Sigmoid colon (tissue), 4 donors: ENCODE measurements around the gene NIN.

Source experiments
- EP300 ChIP-seq, 4 donors: sonication (generic); formaldehyde crosslinking; IDR thresholded peaks; one replicate each; pipeline ENCODE4 v1.6.1; 2017; ENCODE audit warnings: antibody characterized with exemption in 4 of 4
- POLR2A ChIP-seq, 2 donors: fragments of 450-650 bp; IDR thresholded peaks; one replicate each; pipeline ENCODE4 v1.6.1; 2016; ENCODE audit warnings: antibody characterized with exemption in 2 of 2, mild to moderate bottlenecking in 2 of 2, moderate library complexity in 2 of 2
- POLR2AphosphoS5 ChIP-seq, 4 donors: sonication (generic); formaldehyde crosslinking; IDR thresholded peaks; one replicate each; pipeline ENCODE4 v1.6.1; 2017; ENCODE audit warnings: antibody characterized with exemption in 4 of 4
- TF ChIP-seq, protein P1 (sequence below), 4 experiments: fragments of 450-650 bp in 3 of 4; fragments of 200-600 bp in 1 of 4; IDR thresholded peaks; one replicate each; pipeline ENCODE4 v1.5.1; 2016 to 2019; ENCODE audit warnings: antibody characterized with exemption in 4 of 4, mild to moderate bottlenecking in 3 of 4, moderate library complexity in 2 of 4

DNA sequence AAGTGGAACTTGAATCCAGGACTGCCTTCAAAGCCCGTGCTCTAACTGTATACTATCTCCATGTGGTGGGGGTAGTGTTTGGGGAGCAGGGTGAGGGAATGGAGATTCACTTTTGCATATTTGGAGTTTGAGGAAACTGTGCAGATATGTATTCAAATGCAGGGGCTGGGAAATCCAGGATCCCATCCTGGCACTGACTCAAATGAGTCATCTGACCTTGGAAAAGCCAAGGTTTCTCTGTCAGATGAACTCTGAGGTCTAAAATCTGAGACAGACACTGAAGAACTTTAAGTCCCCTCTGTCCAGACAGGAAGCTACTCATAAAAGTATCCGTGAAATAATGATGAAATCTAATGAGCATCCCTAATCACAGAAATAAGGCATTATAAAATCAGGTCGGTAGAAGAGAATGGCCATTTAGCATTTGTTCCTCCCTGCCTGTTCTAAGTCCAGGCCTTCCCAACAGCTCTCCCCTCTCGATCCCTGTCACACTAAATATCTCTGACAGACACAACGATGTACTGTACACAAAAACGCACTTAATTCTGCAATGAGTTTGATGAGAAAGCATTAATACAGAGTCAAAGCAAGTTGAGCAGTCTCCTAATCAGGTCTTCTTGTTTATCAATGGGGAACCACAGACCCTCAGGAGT is 14.4 kb downstream of the NIN start:
- TF ChIP-seq POLR2A (IDR thresholded peaks at IDR 0.05) = no peak
- TF ChIP-seq, protein P1, sequence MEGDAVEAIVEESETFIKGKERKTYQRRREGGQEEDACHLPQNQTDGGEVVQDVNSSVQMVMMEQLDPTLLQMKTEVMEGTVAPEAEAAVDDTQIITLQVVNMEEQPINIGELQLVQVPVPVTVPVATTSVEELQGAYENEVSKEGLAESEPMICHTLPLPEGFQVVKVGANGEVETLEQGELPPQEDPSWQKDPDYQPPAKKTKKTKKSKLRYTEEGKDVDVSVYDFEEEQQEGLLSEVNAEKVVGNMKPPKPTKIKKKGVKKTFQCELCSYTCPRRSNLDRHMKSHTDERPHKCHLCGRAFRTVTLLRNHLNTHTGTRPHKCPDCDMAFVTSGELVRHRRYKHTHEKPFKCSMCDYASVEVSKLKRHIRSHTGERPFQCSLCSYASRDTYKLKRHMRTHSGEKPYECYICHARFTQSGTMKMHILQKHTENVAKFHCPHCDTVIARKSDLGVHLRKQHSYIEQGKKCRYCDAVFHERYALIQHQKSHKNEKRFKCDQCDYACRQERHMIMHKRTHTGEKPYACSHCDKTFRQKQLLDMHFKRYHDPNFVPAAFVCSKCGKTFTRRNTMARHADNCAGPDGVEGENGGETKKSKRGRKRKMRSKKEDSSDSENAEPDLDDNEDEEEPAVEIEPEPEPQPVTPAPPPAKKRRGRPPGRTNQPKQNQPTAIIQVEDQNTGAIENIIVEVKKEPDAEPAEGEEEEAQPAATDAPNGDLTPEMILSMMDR (IDR thresholded peaks at IDR 0.05) = no peak
- no peak for TF ChIP-seq POLR2AphosphoS5 (IDR thresholded peaks at IDR 0.05)
- TF ChIP-seq EP300 (IDR thresholded peaks at IDR 0.05) = no peak
